Coronary artery (tissue), 2 donors: ENCODE data around the gene OXTR.

ENCODE experiments used
- DNase-seq: peaks from one replicate; pipeline ENCODE4 v3.0.0-alpha.2; 2017; ENCODE audit warnings: low spot score
- H3K27ac ChIP-seq, 2 donors: fragments of 200-600 bp; sonication (generic); one replicate each; pipeline ENCODE4 v1.5.1; 2016 to 2019
- H3K4me3 ChIP-seq: fragments of 200-600 bp; sonication (generic); 2 replicates; pipeline ENCODE4 v1.5.1; 2016; ENCODE audit warnings: mild to moderate bottlenecking, moderate library complexity
- CTCF ChIP-seq: fragments of 200-600 bp; sonication (generic); IDR thresholded peaks from one replicate; pipeline ENCODE4 v1.5.1; 2019; ENCODE audit warnings: antibody characterized with exemption

Gene OXTR

DNA sequence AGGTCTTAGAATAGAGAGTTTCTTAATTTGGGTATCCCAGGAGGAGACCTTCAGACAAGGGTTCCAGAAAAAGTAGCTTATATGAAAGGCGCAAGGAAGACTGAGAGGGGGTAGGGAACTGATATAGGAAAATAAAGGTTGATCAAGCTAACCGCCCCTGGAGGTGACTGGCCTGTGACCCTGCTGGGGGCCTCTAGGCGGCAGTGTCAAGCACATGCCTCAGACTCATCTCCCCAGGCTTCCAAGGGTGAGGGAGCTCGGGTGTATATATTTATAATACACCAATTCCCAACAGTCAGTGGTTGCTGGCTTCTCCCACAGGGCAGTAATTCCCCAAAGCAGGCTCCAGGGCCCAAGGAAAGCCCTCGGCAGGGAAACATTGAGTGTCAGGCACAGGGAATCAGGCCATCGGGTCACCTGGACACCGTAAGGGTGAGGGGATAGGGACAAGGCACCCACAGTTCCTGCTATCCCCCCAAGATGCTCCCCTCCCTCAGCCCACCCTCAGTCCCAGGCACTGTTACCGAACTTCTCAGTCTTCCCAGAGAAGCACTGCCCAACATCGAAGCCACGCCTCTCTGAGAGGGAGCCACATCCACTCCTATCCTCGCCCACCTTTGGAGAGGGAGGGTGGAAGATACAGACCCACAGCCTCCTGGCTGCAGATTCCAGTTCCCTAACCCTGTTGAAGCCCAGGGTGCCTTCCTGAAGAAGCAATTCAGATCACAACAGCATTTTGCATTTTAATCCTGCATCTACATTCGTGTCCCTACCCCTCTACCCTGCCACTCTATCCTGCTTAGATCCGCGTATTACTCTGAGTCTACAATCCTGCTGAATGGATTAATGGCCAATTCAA is 55.3 kb downstream of the OXTR start:
- no peak for DNase-seq
- no peak for TF ChIP-seq CTCF
- Histone ChIP-seq H3K4me3 (no peak overlapping the region), H3K27ac (no peak overlapping the region)

DNA sequence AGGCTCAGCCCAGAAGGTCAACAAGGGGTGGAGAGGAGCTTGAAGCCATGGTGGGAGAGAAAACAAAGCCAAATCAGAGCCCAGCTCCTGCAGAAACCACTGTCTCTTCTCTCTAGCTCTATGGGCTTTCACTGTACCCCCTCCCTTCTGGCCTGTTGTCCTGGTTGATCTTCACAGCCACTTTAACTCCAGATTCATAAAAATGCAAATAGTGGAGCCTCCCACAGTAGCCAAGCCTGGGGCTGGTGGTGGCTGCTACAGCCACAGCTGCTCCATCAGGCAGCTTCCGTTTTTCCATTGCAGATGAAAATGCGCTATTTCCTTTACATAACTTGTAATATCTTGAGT is 56.5 kb downstream of the OXTR start:
- Histone ChIP-seq H3K4me3 (no peak overlapping the region), H3K27ac (no peak overlapping the region)
- TF ChIP-seq CTCF = no peak
- DNase-seq = no peak

- no peak for DNase-seq
- H3K27ac ChIP-seq = no peak overlapping the region
- no peak for TF ChIP-seq CTCF
- no peak overlapping the region for H3K4me3 ChIP-seq
Measured at GRCh38 chr3:8712045-8712907, 57.1 kb downstream of the OXTR start.

DNA sequence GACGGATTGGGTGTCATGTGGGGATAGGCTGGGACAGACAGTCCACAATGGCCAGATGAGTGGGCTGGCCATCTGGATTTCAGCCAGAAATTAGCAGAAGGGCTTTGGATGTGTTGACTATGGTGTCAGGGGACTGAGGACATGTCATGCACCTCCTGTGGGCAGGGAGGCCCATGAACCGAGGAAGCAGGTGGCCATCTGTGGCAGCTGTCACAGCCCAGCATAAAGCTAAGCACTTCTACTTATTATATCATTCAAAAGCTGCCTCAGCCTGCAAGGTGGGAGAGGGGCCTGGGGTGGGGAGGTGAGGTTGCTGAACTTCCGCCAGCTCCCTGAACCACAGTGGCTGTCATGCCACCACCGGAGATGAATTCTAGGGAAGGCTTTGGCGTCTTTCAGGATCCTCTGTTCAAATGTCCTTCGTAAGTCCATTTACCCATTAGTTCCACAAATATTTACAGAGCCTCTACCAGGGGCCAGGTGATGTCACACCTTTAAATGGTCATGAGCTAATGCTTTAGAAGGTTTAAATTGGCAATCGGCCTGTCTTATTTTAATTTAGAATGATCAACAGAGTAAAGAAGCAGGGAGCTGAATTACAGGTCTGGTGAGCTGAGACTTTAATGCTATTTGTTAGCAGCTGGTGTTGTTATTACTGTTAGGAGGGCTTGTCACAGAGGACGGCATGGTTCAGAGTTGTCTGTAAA is 59.5 kb downstream of the OXTR start:
- no peak for TF ChIP-seq CTCF
- H3K4me3 ChIP-seq = no peak overlapping the region
- DNase-seq = no peak
- H3K27ac ChIP-seq = no peak overlapping the region

DNA sequence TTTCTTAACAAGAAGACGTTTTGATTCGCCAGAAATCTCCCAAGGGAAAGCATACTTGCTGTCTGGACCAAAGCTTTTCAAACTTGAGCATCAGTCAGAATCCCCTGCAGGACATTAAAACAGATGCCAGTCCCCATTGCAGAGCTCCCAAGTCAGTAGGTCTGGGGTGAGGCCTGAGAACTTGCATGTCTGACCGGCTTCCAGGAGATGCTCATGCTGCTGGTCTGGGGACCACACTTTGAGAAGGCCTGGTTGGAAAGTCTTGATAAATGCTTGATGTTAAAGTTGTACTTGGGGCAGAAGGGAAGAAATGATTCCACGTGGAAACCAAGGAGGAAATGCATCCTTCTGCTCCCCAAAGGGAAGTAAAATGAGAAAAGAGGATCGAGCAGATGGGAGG is 60.1 kb downstream of the OXTR start:
- Histone ChIP-seq H3K27ac (no peak overlapping the region), H3K4me3 (no peak overlapping the region)
- no peak for TF ChIP-seq CTCF
- no peak for DNase-seq

DNA sequence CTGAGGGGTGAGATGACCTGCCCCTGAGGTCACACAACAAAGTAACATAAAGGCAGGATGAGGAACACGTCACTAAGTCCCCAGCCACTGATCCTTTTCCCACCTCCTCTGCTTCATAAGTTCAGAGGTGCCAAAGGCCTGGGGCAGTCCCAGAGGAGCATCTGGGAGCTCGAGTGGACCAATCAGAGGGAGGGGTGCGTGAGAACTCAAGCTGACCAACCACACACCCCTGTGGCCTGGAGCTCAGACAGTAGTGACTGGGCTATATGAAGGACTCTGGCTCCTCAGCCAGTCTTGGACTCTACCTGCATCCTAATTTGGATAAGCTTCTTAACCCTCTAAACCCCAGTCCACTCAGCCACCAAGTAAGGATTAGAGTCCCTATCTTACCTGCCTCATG is 63.8 kb downstream of the OXTR start:
- no peak for DNase-seq
- H3K27ac ChIP-seq = no peak overlapping the region
- TF ChIP-seq CTCF = no peak
- H3K4me3 ChIP-seq = no peak overlapping the region
